Measurements from ENCODE around the gene LRCOL1. TPM values are rescaled to one million over a fixed set of nuclear protein-coding genes. Genes with fewer than 3 reads are reported as not detected.

The LRCOL1 gene
- total and polyA plus RNA-seq, 2 of the 8 experiments (the other 6 are each of a cell fraction or from before 2014, with no cell fraction given) = not detected

- no peaks in the 10 kb centered on the region for H3K79me2 ChIP-seq (ENCODE audit: control insufficient read depth in 1 of 2, insufficient read depth in 2 of 2, low read length in 2 of 2)
- H3K27me3 ChIP-seq (replicated peaks in 1 of 4; ENCODE audit: control insufficient read depth in 3 of 4, extremely low read depth in 1 of 4, insufficient read depth in 3 of 4, low read length in 3 of 4) = peaks cover 12 to 81% (median 63%) of the 10 kb centered on the region in 4 experiments
- no peak overlapping the region for H3K14ac ChIP-seq (ENCODE audit: insufficient read length)
- H3K23me2 ChIP-seq (ENCODE audit: low read depth, low read length) = no peaks in the 10 kb centered on the region
- no peak overlapping the region for H2AK5ac ChIP-seq (ENCODE audit: low read depth, low read length)
- H3K36me3 ChIP-seq (ENCODE audit: control insufficient read depth in 2 of 4, insufficient read depth in 4 of 4, low read length in 3 of 4) = no peaks in the 10 kb centered on the region
- no peak overlapping the region for H3K4me2 ChIP-seq (ENCODE audit: insufficient read depth in 1 of 2, low read depth in 2 of 2, low read length in 2 of 2)
- ChIA-PET CTCF (ENCODE audit: partially characterized antibody) (interaction anchor here (0.9 to 4.2 kb wide), 7 partner anchors 8 to 194 kb away, joined by 3 to 43 read pairs (median 6); no protein-coding TSS in a partner anchor), POLR2A (ENCODE audit: partially characterized antibody) (interaction anchor here (1.0 to 3.4 kb wide), 5 partner anchors 8 to 180 kb away, joined by 3 to 15 read pairs (median 6); no protein-coding TSS in a partner anchor)
- no peak overlapping the region for H4K8ac ChIP-seq (ENCODE audit: extremely low read depth, insufficient read depth, low read length)
- H2BK15ac ChIP-seq (ENCODE audit: low read length) = no peak overlapping the region
- no peak overlapping the region for H4K91ac ChIP-seq (replicated peaks; ENCODE audit: insufficient read length, low read length)
- peaks cover 0 to 5% of the 10 kb centered on the region in 2 experiments for H4K20me1 ChIP-seq (replicated peaks in 1 of 2; ENCODE audit: control insufficient read depth in 1 of 2, insufficient read depth in 2 of 2, low read length in 2 of 2)
- FAIRE-seq (no peak), DNase-seq (ENCODE audit: low read depth in 1 of 2, low spot score in 2 of 2) (no peak)
- WGBS, 2 experiments (ENCODE audit: extremely low coverage in 1 of 2, insufficient coverage in 1 of 2, insufficient read length in 1 of 2, insufficient replicate concordance in 2 of 2, low coverage in 1 of 2, low lambda C conversion rate in 2 of 2, missing lambda C conversion rate in 1 of 2) = 78% methylated on average over 25 of the region's 25 CpGs; no CpG with 5 or more reads in 1 of the 2 experiments
- H2BK20ac ChIP-seq (ENCODE audit: low read length) = no peak overlapping the region
- H3K4me1 ChIP-seq (replicated peaks in 1 of 4; ENCODE audit: control insufficient read depth in 3 of 4, insufficient read depth in 4 of 4, low read length in 3 of 4) = no peaks in the 10 kb centered on the region; a peak in 1 of 7 replicates
- peaks cover 9 to 15% of the 10 kb centered on the region in 2 experiments; a peak in 3 of 4 replicates for H3K9me3 ChIP-seq (ENCODE audit: insufficient read depth in 2 of 2, low read depth in 1 of 2, low read length in 1 of 2)
- H3K4ac ChIP-seq (replicated peaks; ENCODE audit: insufficient read length, low read depth, low read length) = no peak overlapping the region
- H3K23ac ChIP-seq (ENCODE audit: insufficient read length) = no peak overlapping the region
- no peak overlapping the region for H2AFZ ChIP-seq (ENCODE audit: low read length)
- no peak overlapping the region for H3K56ac ChIP-seq (replicated peaks; ENCODE audit: insufficient read length, low read depth, low read length)
- no peak overlapping the region for H2BK5ac ChIP-seq (ENCODE audit: low read depth, low read length)
- H3K4me3 ChIP-seq (ENCODE audit: extremely low read depth in 1 of 4, insufficient read depth in 2 of 4, low read depth in 3 of 4, low read length in 4 of 4) = no peak overlapping the region
- H3K79me1 ChIP-seq (ENCODE audit: low read depth, low read length) = no peaks in the 10 kb centered on the region
- no peak overlapping the region for H2BK12ac ChIP-seq (ENCODE audit: low read depth, low read length)
- no peak overlapping the region for H3K9ac ChIP-seq (replicated peaks in 1 of 4; ENCODE audit: extremely low read depth in 1 of 4, low read depth in 3 of 4, low read length in 3 of 4)
- no peak overlapping the region for H3K18ac ChIP-seq (ENCODE audit: extremely low read depth, low read length)
- H3K27ac ChIP-seq (ENCODE audit: low read depth, low read length) = no peak overlapping the region
- no peak overlapping the region for H4K5ac ChIP-seq (ENCODE audit: insufficient read length, low read depth, low read length)
- no peak overlapping the region for H2BK120ac ChIP-seq (replicated peaks; ENCODE audit: low read depth, low read length)
- TF ChIP-seq RFX5 (IDR thresholded peaks at IDR 0.05; ENCODE audit: borderline replicate concordance, low read depth, low read length) (no peak), CTBP2 (IDR thresholded peaks at IDR 0.05; ENCODE audit: borderline replicate concordance, insufficient read depth, insufficient read length, low read length) (no peak), YY1 (IDR thresholded peaks at IDR 0.05; ENCODE audit: low read depth, low read length) (no peak), TEAD4 (IDR thresholded peaks at IDR 0.05; ENCODE audit: low read depth, low read length) (no peak), SIN3A (conservative IDR thresholded peaks at IDR 0.05 in 1 of 2, IDR thresholded peaks at IDR 0.05 in 1 of 2; ENCODE audit: low read depth in 1 of 2, low read length in 2 of 2) (no peak), RXRA (IDR thresholded peaks at IDR 0.05; ENCODE audit: insufficient read depth, low read depth, low read length) (no peak), ATF3 (IDR thresholded peaks at IDR 0.05; ENCODE audit: insufficient read depth, low read depth, low read length) (no peak), HDAC2 (IDR thresholded peaks at IDR 0.05; ENCODE audit: borderline replicate concordance in 1 of 2, low read depth in 2 of 2, low read length in 2 of 2) (no peak), CEBPB (IDR thresholded peaks at IDR 0.05; ENCODE audit: low read depth, low read length) (no peak), MAX (IDR thresholded peaks at IDR 0.05) (no peak)
Measured at GRCh38 chr12:132608231-132609171, 1.9 kb downstream of the LRCOL1 start.

Data from H1 (cell line).